ENCODE results near the gene ARHGAP26. TPM values are rescaled to one million over a fixed set of nuclear protein-coding genes. Genes with fewer than 3 reads are reported as not detected.
"Not testable (repeated sequence)": the region's sequence is repeated elsewhere in the genome, so short reads cannot be mapped to it uniquely, and the experiment has no call there.

ARHGAP26 gene
- total RNA-seq, 1 experiment from 2014 or later: 1.7 TPM

- peak; percentile 72 for DNase-seq (ENCODE audit: low spot score)
Observed at GRCh38 chr5:143182901-143183820, 413.0 kb downstream of the ARHGAP26 start.

GRCh38 chr5:143183989-143184388 is 413.8 kb downstream of the ARHGAP26 start:
- DNase-seq (ENCODE audit: low spot score): no peak

DNA sequence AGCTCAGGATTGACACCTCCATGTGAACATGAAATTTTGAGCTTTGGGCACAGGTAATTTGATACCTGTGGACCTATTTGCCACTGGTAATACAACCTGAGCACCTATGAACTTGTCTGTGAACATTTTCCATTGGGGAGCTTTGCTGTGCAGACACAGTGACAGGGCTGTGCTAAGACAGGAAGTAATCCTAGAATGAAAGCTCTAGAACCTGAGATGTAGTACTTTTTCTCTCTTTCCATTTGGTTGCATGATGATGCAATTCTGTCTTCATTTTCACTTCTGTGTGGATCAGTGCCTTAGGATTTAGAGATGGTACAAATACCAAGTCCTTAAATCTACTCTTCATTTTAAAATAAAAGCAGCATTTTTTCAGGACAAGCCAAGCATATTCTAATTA is 416.4 kb downstream of the ARHGAP26 start:
- no peak for DNase-seq (ENCODE audit: low spot score)

DNA sequence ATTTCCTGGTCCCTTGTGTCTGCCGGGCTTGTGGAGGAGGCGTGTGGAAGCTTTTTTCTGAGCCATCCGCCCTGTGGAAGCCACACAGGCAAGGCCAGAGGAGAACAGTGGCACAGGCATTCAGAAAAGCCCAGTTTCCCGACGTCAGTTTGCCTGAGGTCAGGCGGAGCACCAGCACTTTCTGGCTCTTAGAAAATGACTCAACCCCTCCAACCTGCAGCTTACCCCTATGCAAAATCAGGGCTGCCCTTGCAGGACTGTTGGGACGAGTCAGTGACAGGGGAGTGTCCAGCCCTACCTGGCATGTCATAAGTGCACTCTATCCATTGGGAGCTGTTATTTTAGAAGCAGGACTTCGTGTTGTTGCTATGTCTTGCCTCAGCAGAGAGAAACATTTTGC is 417.3 kb downstream of the ARHGAP26 start:
- DNase-seq (ENCODE audit: low spot score): no peak

- DNase-seq (ENCODE audit: low spot score): no peak
Observed at GRCh38 chr5:143188083-143188482, 417.9 kb downstream of the ARHGAP26 start.

DNA sequence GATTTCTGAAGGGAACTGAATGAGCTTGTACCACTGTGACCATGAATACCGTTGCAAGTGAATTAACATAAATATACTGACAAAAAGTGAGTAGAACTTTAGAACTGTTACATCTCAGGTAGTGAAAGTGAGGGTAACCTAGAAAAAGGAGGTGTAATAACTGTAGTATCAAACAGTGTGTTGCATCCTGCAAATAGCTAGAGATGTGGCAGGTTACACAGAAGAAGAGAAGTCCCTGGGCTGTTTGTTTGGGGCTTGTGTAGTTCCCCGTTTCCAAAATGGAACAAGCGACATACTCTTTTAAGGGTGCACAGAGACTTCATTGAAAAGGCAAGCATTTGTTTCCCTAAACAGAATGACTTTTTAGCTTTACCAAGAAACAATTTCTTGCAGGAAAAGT is 418.5 kb downstream of the ARHGAP26 start:
- DNase-seq (ENCODE audit: low spot score): no peak

GRCh38 chr5:143190260-143190810 is 420.2 kb downstream of the ARHGAP26 start:
- DNase-seq (ENCODE audit: low spot score): no peak

- no peak for DNase-seq (ENCODE audit: low spot score)
Observed at GRCh38 chr5:143191720-143192119, 421.5 kb downstream of the ARHGAP26 start.

- DNase-seq (ENCODE audit: low spot score): no peak
Observed at GRCh38 chr5:143192191-143192900, 422.2 kb downstream of the ARHGAP26 start.

- DNase-seq (ENCODE audit: low spot score): no peak
Observed at GRCh38 chr5:143194206-143194605, 424.0 kb downstream of the ARHGAP26 start.

- DNase-seq (ENCODE audit: low spot score): no peak
Observed at GRCh38 chr5:143194713-143195112, 424.5 kb downstream of the ARHGAP26 start.

GRCh38 chr5:143195491-143195890 is 425.3 kb downstream of the ARHGAP26 start:
- no peak for DNase-seq (ENCODE audit: low spot score)

DNA sequence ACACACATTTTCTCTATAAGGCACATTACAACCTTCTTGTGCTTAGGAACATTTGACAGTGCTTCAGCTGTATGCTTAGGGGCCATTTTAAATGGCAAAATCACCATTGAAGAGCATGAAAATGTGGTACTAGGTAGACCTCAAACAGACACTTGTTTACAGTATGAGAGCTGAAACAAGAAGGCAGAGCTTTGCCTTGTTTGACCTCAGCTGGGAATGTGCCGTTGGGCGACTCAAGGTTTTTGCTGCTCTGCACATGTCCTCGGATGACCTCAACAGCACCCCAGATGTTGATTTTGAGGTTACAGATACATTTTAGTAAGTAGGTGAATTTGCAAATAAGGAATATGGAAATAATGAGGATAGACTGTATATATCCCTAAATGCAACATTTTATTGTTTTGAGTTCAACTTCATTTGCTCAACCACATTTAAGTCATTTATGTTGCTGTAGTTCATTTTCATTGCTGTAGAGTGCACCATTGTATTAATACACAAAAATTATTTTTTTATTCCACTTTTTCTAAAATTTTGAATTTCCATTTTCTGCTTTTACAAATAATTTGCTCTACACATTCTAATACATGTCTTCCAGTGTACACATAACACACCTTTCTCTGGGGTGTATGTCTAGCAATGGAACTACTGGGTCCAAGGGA is 426.6 kb downstream of the ARHGAP26 start:
- no peak for DNase-seq (ENCODE audit: low spot score)

DNA sequence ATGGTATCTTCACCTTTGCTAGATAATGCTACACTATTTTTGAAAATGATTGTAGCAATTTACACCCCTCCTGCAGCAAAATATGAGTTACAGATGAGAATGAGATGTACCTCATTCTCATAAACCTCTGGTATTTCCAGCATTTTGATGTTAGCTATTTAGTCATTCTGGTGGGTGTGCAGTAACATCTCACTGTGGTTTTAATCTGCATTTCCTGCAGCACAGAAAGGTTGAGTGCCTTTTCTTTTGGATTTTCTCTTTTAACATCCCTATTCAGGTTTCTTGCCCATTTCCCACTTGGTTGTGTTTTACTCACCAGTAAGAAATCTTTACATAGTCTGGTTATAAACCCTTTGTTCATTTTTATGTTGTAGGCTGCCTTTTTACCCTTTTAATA is 427.1 kb downstream of the ARHGAP26 start:
- DNase-seq (ENCODE audit: low spot score): no peak

DNA sequence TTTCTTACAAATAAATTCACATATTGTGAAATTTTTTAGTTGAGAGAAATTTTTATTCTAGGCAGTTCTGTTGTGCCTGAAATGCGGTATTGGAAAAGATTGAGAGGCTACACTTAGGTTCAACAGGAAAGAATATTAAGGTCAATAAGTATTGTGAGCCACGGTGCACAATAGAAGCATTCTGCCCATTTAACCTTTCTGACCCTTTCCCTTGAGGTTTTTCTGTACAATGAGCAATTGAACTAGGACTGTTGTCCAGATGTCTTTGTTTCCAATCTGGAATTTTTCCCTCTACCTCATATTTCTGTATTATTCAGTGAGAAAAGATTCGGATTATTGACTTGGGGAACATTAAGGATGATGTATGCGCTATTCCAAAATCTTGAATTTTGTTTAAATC is 428.2 kb downstream of the ARHGAP26 start:
- DNase-seq (ENCODE audit: low spot score): no peak

GRCh38 chr5:143199161-143199560 is 429.0 kb downstream of the ARHGAP26 start:
- no peak for DNase-seq (ENCODE audit: low spot score)

DNA sequence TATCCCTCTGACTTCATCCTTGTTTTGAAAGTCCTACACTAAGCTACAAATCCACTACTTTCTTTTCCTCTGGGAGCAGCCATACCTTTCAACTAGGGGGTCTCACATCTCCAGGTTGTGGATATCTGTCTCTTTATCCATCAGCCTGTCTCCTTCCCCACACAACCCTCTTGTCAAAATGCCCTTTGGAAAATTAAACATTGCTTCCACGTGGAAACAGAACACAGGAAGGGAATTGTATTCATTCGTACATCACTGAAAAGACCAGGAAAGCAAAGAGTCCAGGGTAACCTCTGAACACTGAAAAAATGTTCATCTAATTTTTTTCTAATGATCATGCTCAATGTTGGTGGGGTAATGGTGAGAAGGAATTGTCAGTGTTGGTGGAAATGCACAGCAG is 429.7 kb downstream of the ARHGAP26 start:
- DNase-seq (ENCODE audit: low spot score): no peak

DNA sequence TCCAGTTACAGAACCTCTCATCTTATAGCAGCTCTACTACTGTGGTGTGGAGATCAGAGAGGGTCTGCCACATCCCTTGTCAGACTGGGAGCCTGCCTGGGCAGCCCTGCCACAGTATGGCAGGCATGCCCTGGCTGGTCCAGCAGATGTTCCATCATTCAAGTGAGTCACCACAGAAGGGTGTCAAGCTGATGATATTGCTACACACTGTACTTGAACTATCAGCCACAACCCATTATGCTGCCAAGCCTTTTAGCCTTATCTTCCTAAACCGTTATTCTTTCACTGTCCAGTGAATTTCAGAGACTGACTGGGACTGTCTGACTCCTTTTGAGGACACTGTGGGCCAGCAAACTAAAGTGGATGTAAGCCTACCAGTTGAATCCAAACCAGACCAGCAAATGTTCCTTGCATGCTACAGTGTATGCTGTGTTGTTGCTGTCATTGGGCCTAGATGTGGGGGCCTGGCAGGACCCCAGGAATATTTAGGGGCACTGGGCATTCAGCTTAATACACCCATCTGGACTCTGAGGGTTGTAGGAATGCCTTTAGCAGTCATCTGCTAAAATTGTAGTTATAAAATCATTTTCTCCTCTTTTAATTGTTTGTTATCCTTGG is 430.7 kb downstream of the ARHGAP26 start:
- DNase-seq (ENCODE audit: low spot score): peak; percentile 64

GRCh38 chr5:143201589-143201988 is 431.4 kb downstream of the ARHGAP26 start:
- no peak for DNase-seq (ENCODE audit: low spot score)

- DNase-seq (ENCODE audit: low spot score): not testable (repeated sequence)
Observed at GRCh38 chr5:143203301-143203956, 433.3 kb downstream of the ARHGAP26 start.

All from H4 (cell line).